Testis (tissue), 3 donors: ENCODE results near the gene CLCA4. TPM values are rescaled to one million over a fixed set of nuclear protein-coding genes. Genes with fewer than 3 reads are reported as not detected.

Experiments used
- DNase-seq: peaks from one replicate; pipeline ENCODE4 v3.0.0-alpha.2; 2019
- H3K27ac ChIP-seq, 2 donors: fragments of 200-600 bp; sonication (generic); one replicate each; pipeline ENCODE4 v1.5.1; 2019
- H3K27me3 ChIP-seq: fragments of 200-600 bp; sonication (generic); one replicate; pipeline ENCODE4 v1.5.1; 2019
- H3K36me3 ChIP-seq: fragments of 200-600 bp; sonication (generic); one replicate; pipeline ENCODE4 v1.5.1; 2017; ENCODE audit warnings: low read depth; ENCODE audit errors: missing control alignments
- H3K4me1 ChIP-seq: fragments of 200-600 bp; sonication (generic); one replicate; pipeline ENCODE4 v1.5.1; 2019
- H3K4me3 ChIP-seq, 2 donors: fragments of 200-600 bp; sonication (generic); one replicate each; pipeline ENCODE4 v1.5.1; 2017 to 2019
- H3K9me3 ChIP-seq: fragments of 200-600 bp; sonication (generic); one replicate; pipeline ENCODE4 v1.5.1; 2017
- POLR2A ChIP-seq: fragments of 450-650 bp; IDR thresholded peaks from one replicate; pipeline ENCODE4 v1.6.1; 2017; ENCODE audit warnings: antibody characterized with exemption, mild to moderate bottlenecking, moderate library complexity
- WGBS, 2 donors: methylation state at CpG; one replicate each; pipeline ENCODE4 v1.1.5; 2018; 5-methylcytosine and 5-hydroxymethylcytosine counted together
- intact Hi-C: fragments of 100-400 bp; cut with DNase I; formaldehyde crosslinking; loops from one replicate; pipeline ENCODE4 v1.15.1; 2023; ENCODE audit warnings: low total_unique reads
- polyA plus RNA-seq: library from polyadenylated mRNA; stranded (reverse); fragments of 350-450 nt; fragmentation: Illumina TruSeq; extraction: RNeasy Lipid Tissue Mini Kit (QIAGEN cat#74804); gene quantifications from one replicate; pipeline ENCODE4 v1.2.3, GENCODE V29; 2014; ENCODE audit warnings: low read depth, low replicate concordance; ENCODE audit not compliant: insufficient read depth
- total RNA-seq, 2 donors: library from RNA; depleted of rRNA; stranded (reverse); fragments of >200 nt; gene quantifications; one replicate each; pipeline ENCODE4 v1.2.3, GENCODE V29; 2016
- TF ChIP-seq, protein P1 (sequence below), 3 experiments: fragments of 450-650 bp in 2 of 3; fragments of 200-600 bp in 1 of 3; sonication (generic) in 1 of 3; IDR thresholded peaks; one replicate each; pipeline ENCODE4 v1.5.1; 2016 to 2019; ENCODE audit warnings: antibody characterized with exemption in 3 of 3, mild to moderate bottlenecking in 2 of 3, moderate library complexity in 1 of 3

CLCA4 gene
- total and polyA plus RNA-seq, 3 donors from 2014 or later, result 0.12 to 0.63 (median 0.37) TPM

DNA sequence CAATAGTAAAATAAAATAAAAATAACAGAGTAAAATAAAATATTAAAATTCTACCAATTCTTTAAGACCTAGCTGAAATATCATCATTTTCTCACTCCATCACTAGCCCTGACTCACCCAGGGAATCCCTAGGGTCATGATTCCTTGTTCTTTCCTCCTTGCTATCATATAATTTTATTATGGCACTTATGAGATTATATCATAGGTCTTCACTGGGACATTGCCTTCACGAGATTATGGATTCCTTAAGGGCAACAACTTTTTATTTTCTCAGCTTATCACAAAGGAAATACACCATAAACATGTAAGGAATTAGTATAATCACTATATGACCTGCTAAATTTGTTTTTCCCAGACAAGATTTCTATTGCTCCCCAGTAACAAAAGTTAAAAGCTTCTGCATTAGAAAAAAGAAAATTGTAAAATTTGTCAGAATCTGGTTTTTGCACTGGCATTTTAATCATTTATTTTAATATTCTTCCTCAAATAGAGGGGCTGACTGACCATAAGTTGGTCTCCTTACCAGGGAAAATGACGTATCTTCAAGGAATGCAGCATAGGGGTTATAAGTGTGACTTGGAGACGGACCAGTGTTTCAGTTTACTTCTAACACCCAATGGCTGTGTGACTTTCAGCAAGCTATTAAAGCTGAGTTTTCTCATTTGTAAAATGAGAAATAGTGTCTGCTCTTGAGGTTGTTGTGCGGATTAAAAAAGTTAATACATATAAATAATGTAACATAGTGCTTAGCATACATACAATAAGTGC lies 8.8 kb upstream of the CLCA4 start:
- H3K4me3 ChIP-seq, result no peak overlapping the region
- TF ChIP-seq, protein P1, sequence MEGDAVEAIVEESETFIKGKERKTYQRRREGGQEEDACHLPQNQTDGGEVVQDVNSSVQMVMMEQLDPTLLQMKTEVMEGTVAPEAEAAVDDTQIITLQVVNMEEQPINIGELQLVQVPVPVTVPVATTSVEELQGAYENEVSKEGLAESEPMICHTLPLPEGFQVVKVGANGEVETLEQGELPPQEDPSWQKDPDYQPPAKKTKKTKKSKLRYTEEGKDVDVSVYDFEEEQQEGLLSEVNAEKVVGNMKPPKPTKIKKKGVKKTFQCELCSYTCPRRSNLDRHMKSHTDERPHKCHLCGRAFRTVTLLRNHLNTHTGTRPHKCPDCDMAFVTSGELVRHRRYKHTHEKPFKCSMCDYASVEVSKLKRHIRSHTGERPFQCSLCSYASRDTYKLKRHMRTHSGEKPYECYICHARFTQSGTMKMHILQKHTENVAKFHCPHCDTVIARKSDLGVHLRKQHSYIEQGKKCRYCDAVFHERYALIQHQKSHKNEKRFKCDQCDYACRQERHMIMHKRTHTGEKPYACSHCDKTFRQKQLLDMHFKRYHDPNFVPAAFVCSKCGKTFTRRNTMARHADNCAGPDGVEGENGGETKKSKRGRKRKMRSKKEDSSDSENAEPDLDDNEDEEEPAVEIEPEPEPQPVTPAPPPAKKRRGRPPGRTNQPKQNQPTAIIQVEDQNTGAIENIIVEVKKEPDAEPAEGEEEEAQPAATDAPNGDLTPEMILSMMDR (IDR thresholded peaks at IDR 0.05), result no peak
- no peak for TF ChIP-seq POLR2A
- intact Hi-C loops, result no loop called here
- DNase-seq, result no peak
- H3K9me3 ChIP-seq, result no peaks in the 10 kb centered on the region
- H3K4me1 ChIP-seq, result no peaks in the 10 kb centered on the region
- H3K27me3 ChIP-seq, result no peaks in the 10 kb centered on the region
- no peaks in the 10 kb centered on the region for H3K36me3 ChIP-seq
- WGBS, 2 donors, result 80 to 84% methylated on average over 4 of the region's 4 CpGs
- no peak overlapping the region for H3K27ac ChIP-seq

DNA sequence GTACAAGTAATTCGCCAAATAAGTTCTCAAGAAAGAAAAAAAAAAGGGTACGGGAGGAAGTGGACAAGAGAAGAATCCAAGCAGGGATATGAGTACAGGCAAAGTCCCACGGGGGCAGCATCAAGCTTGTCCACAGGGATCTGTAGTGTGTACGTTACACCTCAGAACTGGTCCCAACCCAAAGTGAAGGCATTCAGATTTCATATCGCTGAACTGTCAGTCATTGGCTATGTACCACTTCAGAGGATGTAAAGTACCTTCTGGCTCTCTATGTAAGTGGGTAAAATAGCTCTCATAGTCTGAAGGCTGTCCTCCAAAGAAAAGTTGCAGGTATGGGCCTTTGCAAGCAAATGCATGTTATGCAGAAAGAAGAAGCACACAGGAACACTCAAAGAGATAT lies 8.1 kb upstream of the CLCA4 start:
- WGBS, 2 donors, result 82 to 84% methylated on average over 5 of the region's 5 CpGs
- no peak for DNase-seq
- no peak overlapping the region for H3K27ac ChIP-seq
- no peaks in the 10 kb centered on the region for H3K27me3 ChIP-seq
- no peaks in the 10 kb centered on the region for H3K9me3 ChIP-seq
- no peaks in the 10 kb centered on the region for H3K4me1 ChIP-seq
- intact Hi-C loops, result no loop called here
- no peaks in the 10 kb centered on the region for H3K36me3 ChIP-seq
- no peak overlapping the region for H3K4me3 ChIP-seq
- TF ChIP-seq POLR2A, result no peak
- TF ChIP-seq, protein P1 (IDR thresholded peaks at IDR 0.05), result no peak

DNA sequence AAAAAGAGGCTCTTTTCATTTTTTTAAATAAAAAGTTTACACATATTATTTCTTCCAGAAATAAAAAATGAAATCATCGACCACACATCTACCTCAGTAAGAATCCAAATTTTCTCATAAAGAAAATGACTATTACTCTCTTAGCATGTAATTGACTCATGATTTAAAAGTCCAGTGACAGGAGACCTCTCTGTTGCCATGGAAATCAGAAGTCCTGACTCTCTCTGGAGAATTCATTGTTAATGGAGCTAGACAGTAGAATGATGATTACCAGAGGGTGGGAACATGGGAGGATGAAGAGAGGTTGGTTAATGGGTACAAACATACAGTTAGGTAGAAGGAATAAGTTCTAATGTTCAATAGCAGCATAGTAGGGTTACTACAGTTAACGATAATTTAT lies 5.0 kb upstream of the CLCA4 start:
- Histone ChIP-seq H3K4me3 (no peak overlapping the region), H3K4me1 (no peaks in the 10 kb centered on the region), H3K9me3 (no peaks in the 10 kb centered on the region), H3K27me3 (no peaks in the 10 kb centered on the region), H3K36me3 (no peaks in the 10 kb centered on the region), H3K27ac (no peak overlapping the region)
- 89 to 94% methylated on average over 2 of the region's 2 CpGs for WGBS, 2 donors
- intact Hi-C loops, result no loop called here
- TF ChIP-seq POLR2A, result no peak
- TF ChIP-seq, protein P1 (IDR thresholded peaks at IDR 0.05), result no peak
- no peak for DNase-seq

DNA sequence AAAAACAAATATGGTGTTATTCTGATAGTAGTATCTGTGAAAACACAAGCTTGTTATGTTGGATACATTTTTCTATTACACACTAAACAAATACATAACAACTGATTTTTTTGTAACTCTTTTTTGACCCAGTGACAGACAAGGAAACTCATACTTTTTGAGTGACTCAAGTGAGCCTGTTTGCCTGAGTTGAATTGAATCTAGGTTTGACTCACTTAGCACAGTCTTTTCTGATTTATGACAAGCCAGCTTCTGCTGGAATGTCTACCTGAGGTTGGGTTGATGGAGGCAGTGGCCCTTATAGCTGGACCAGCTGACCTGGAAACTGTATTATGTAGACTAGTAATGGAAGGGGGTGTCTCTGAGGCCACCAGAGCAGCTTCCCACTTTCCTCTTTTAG lies 4.2 kb upstream of the CLCA4 start:
- no peak for DNase-seq
- no peak for TF ChIP-seq POLR2A
- TF ChIP-seq, protein P1 (IDR thresholded peaks at IDR 0.05), result no peak

DNA sequence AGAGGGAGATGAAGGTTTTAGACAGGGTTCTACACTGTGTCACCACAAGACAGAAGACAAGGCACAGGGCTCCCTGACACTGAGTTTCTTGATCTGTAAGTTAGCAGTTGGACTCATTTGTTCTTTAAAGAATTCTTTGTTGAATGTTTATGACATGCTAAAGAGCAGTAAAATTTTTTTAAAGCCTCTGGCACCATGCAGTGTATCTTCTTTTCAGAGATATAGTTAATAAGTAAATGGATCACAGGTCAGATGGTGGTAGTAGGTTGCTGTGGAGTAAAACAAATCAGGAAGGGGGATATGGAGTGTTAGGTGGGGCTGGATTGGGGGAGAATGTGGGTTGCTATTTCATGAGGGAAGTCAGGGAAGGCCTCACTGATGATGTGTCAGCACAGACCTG lies 2.0 kb downstream of the CLCA4 start:
- intact Hi-C loops, result no loop called here
- H3K9me3 ChIP-seq, result no peaks in the 10 kb centered on the region
- H3K27ac ChIP-seq, result no peak overlapping the region
- DNase-seq, result no peak
- H3K4me1 ChIP-seq, result no peaks in the 10 kb centered on the region
- H3K4me3 ChIP-seq, result no peak overlapping the region
- H3K36me3 ChIP-seq, result no peaks in the 10 kb centered on the region
- no peak for TF ChIP-seq POLR2A
- TF ChIP-seq, protein P1 (IDR thresholded peaks at IDR 0.05), result no peak
- H3K27me3 ChIP-seq, result no peaks in the 10 kb centered on the region

More for the DNA sequence above, 4.2 kb upstream of the CLCA4 start:
- Histone ChIP-seq H3K27me3 (no peaks in the 10 kb centered on the region), H3K27ac (no peak overlapping the region), H3K36me3 (no peaks in the 10 kb centered on the region), H3K9me3 (no peaks in the 10 kb centered on the region), H3K4me1 (no peaks in the 10 kb centered on the region), H3K4me3 (no peak overlapping the region)
- intact Hi-C loops, result no loop called here
